ENCODE results near the gene TNFSF9.

- TF ChIP-seq CTCF (IDR thresholded peaks at IDR 0.05; ENCODE audit: low read depth, low read length): no peak
- TF ChIP-seq EZH2phosphoT487 (IDR thresholded peaks at IDR 0.05; ENCODE audit: low read depth): no peak
Measured at GRCh38 chr19:6570764-6571163, 39.9 kb downstream of the TNFSF9 start.
